Neural cell (in vitro differentiated cells): Measurements from ENCODE around the gene GFRA4. TPM values are rescaled to one million over a fixed set of nuclear protein-coding genes. Genes with fewer than 3 reads are reported as not detected.

Source experiments
- H2AFZ ChIP-seq: fragments of 200-600, 300-800 bp; sonication (generic), shearing (Covaris generic); 2 replicates; pipeline ENCODE4 v1.6.0; 2014; ENCODE audit warnings: low read depth, mild to moderate bottlenecking, antibody characterized with exemption, low read length, moderate library complexity
- H3F3A ChIP-seq: fragments of 200-600 bp; shearing (Covaris generic); 2 replicates; pipeline ENCODE4 v1.6.1; 2016; ENCODE audit warnings: mild to moderate bottlenecking, moderate library complexity, mixed read lengths, antibody characterized with exemption, low read length; ENCODE audit not compliant: insufficient read depth, poor library complexity, severe bottlenecking
- H3K27ac ChIP-seq: fragments of 200-600, 300-800 bp; sonication (generic), shearing (Covaris generic); 2 replicates; pipeline ENCODE4 v1.5.1; 2014; ENCODE audit warnings: mild to moderate bottlenecking, low read length, moderate library complexity
- H3K27me3 ChIP-seq: fragments of 300-800, 200-600 bp; sonication (generic), shearing (Covaris generic); 2 replicates; pipeline ENCODE4 v1.6.0; 2014; ENCODE audit warnings: mild to moderate bottlenecking, low read depth, low read length, moderate library complexity; ENCODE audit not compliant: insufficient read depth
- H3K36me3 ChIP-seq: fragments of 300-800, 200-600 bp; sonication (generic), shearing (Covaris generic); 2 replicates; pipeline ENCODE4 v1.5.1; 2014; ENCODE audit warnings: mild to moderate bottlenecking, antibody characterized with exemption, low read length, moderate library complexity; ENCODE audit not compliant: insufficient read depth
- H3K4me2 ChIP-seq: fragments of 300-800, 200-600 bp; sonication (generic), shearing (Covaris generic); 2 replicates; pipeline ENCODE4 v1.6.0; 2014; ENCODE audit warnings: mild to moderate bottlenecking, low read length
- H3K4me3 ChIP-seq: fragments of 300-800, 200-600 bp; sonication (generic), shearing (Covaris generic); 2 replicates; pipeline ENCODE4 v1.5.1; 2014; ENCODE audit warnings: mild to moderate bottlenecking, low read length, moderate library complexity
- H3K79me2 ChIP-seq: fragments of 200-600 bp; shearing (Covaris generic); replicated peaks from 2 replicates; pipeline ENCODE4 v1.6.0; 2014; ENCODE audit warnings: mild to moderate bottlenecking, low read length, moderate library complexity; ENCODE audit not compliant: insufficient read depth
- H3K9ac ChIP-seq: fragments of 300-800, 200-600 bp; sonication (generic), shearing (Covaris generic); 2 replicates; pipeline ENCODE4 v1.6.1; 2016; ENCODE audit warnings: mild to moderate bottlenecking, low read length, mixed read lengths
- H3K9me2 ChIP-seq: fragments of 200-600 bp; shearing (Covaris generic); 2 replicates; pipeline ENCODE4 v1.6.1; 2016; ENCODE audit warnings: mild to moderate bottlenecking, low read length, mixed read lengths; ENCODE audit not compliant: insufficient read depth
- H3K9me3 ChIP-seq: fragments of 200-600, 300-800 bp; sonication (generic), shearing (Covaris generic); 2 replicates; pipeline ENCODE4 v1.6.1; 2016; ENCODE audit warnings: mild to moderate bottlenecking, mixed run types, low read length, moderate library complexity, mixed read lengths
- H4K20me1 ChIP-seq: fragments of 200-600 bp; shearing (Covaris generic); 2 replicates; pipeline ENCODE4 v1.6.1; 2016; ENCODE audit warnings: mild to moderate bottlenecking, mixed run types; ENCODE audit not compliant: insufficient read depth
- EP300 ChIP-seq: fragments of 450-650 bp; conservative IDR thresholded peaks from 2 replicates; pipeline ENCODE4 v1.6.1; 2014; ENCODE audit warnings: antibody characterized with exemption, mild to moderate bottlenecking, moderate library complexity; ENCODE audit not compliant: poor library complexity, severe bottlenecking
- EZH2 ChIP-seq: fragments of 200-600, 300-800 bp; shearing (Covaris generic), sonication (generic); IDR thresholded peaks from 2 replicates; pipeline ENCODE4 v1.6.1; 2014; ENCODE audit warnings: antibody characterized with exemption, low read length, borderline replicate concordance, mild to moderate bottlenecking; ENCODE audit not compliant: insufficient read depth, poor library complexity, severe bottlenecking
- MXI1 ChIP-seq: fragments of 450-650 bp; conservative IDR thresholded peaks from 2 replicates; pipeline ENCODE4 v1.6.1; 2014; ENCODE audit warnings: antibody characterized with exemption, mild to moderate bottlenecking; ENCODE audit not compliant: poor library complexity, severe bottlenecking
- POLR2AphosphoS5 ChIP-seq: IDR thresholded peaks from 2 replicates; pipeline ENCODE4 v1.6.1; 2012
- RAD21 ChIP-seq: fragments of 450-650 bp; conservative IDR thresholded peaks from 2 replicates; pipeline ENCODE4 v1.6.1; 2014; ENCODE audit warnings: antibody characterized with exemption, mild to moderate bottlenecking, moderate library complexity
- SMC3 ChIP-seq: fragments of 450-650 bp; conservative IDR thresholded peaks from 2 replicates; pipeline ENCODE4 v1.6.1; 2014; ENCODE audit warnings: antibody characterized with exemption, mild to moderate bottlenecking, moderate library complexity; ENCODE audit not compliant: poor library complexity
- TAF1 ChIP-seq: IDR thresholded peaks from 2 replicates; pipeline ENCODE4 v1.6.1; 2012; ENCODE audit warnings: low read depth
- polyA plus RNA-seq: library from polyadenylated mRNA; depleted of rRNA; stranded (reverse); fragments of >200 nt; gene quantifications from 2 replicates; pipeline ENCODE4 v1.2.3, GENCODE V29; 2014
- TF ChIP-seq, protein P1 (sequence below): fragments of 450-650 bp; IDR thresholded peaks from 2 replicates; pipeline ENCODE4 v1.5.1; 2014; ENCODE audit warnings: antibody characterized with exemption, mild to moderate bottlenecking, moderate library complexity; ENCODE audit not compliant: poor library complexity, severe bottlenecking
- TF ChIP-seq, protein P2 (sequence below): IDR thresholded peaks from 2 replicates; pipeline ENCODE4 v1.6.1; 2012; ENCODE audit warnings: borderline replicate concordance

GFRA4 gene
- polyA plus RNA-seq, 1 donor from 2014 or later: not detected

DNA sequence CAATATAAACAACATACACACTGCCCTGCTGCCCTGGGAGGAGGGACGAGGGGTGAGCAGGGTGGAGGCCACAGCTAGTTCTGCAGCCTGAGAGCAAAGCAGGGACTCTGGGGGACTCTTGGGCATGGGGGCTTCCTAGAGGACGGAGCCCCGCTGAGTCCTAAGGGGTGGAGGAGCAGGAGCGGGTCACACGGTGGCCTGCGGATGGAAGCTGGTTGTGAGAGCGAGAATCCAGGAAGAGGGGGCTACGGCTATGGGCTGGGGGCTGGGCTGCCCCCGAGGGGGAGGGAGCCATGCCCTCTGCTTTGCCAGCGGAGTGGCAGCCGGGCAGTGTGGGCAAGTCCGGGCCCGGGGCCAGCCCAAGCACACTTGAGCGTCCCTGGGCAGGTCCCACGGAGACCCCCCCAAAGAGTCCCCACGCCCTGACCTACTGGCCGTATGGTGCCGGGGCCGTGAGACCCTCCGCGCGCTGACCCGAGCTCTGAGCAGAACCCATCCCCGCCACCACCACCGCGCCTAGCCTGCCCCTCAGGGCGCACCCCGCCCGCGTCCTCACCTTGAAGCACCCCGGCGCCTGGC is 18.2 kb upstream of the GFRA4 start:
- Histone ChIP-seq H3K4me3 (no peak overlapping the region), H3K9ac (no peak overlapping the region), H3K79me2 (no peaks in the 10 kb centered on the region), H2AFZ (no peak overlapping the region), H3K9me3 (no peaks in the 10 kb centered on the region), H3K4me2 (no peak overlapping the region), H3K9me2 (no peaks in the 10 kb centered on the region), H3K36me3 (no peaks in the 10 kb centered on the region), H4K20me1 (no peaks in the 10 kb centered on the region), H3K27ac (no peak overlapping the region), H3F3A (no peaks in the 10 kb centered on the region), H3K27me3 (peaks cover 17% of the 10 kb centered on the region)
- TF ChIP-seq, protein P1, sequence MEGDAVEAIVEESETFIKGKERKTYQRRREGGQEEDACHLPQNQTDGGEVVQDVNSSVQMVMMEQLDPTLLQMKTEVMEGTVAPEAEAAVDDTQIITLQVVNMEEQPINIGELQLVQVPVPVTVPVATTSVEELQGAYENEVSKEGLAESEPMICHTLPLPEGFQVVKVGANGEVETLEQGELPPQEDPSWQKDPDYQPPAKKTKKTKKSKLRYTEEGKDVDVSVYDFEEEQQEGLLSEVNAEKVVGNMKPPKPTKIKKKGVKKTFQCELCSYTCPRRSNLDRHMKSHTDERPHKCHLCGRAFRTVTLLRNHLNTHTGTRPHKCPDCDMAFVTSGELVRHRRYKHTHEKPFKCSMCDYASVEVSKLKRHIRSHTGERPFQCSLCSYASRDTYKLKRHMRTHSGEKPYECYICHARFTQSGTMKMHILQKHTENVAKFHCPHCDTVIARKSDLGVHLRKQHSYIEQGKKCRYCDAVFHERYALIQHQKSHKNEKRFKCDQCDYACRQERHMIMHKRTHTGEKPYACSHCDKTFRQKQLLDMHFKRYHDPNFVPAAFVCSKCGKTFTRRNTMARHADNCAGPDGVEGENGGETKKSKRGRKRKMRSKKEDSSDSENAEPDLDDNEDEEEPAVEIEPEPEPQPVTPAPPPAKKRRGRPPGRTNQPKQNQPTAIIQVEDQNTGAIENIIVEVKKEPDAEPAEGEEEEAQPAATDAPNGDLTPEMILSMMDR: no peak
- TF ChIP-seq EP300 (no peak), MXI1 (no peak), POLR2AphosphoS5 (no peak), RAD21 (no peak), TAF1 (no peak), SMC3 (no peak), EZH2 (no peak)
- TF ChIP-seq, protein P2, sequence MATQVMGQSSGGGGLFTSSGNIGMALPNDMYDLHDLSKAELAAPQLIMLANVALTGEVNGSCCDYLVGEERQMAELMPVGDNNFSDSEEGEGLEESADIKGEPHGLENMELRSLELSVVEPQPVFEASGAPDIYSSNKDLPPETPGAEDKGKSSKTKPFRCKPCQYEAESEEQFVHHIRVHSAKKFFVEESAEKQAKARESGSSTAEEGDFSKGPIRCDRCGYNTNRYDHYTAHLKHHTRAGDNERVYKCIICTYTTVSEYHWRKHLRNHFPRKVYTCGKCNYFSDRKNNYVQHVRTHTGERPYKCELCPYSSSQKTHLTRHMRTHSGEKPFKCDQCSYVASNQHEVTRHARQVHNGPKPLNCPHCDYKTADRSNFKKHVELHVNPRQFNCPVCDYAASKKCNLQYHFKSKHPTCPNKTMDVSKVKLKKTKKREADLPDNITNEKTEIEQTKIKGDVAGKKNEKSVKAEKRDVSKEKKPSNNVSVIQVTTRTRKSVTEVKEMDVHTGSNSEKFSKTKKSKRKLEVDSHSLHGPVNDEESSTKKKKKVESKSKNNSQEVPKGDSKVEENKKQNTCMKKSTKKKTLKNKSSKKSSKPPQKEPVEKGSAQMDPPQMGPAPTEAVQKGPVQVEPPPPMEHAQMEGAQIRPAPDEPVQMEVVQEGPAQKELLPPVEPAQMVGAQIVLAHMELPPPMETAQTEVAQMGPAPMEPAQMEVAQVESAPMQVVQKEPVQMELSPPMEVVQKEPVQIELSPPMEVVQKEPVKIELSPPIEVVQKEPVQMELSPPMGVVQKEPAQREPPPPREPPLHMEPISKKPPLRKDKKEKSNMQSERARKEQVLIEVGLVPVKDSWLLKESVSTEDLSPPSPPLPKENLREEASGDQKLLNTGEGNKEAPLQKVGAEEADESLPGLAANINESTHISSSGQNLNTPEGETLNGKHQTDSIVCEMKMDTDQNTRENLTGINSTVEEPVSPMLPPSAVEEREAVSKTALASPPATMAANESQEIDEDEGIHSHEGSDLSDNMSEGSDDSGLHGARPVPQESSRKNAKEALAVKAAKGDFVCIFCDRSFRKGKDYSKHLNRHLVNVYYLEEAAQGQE: no peak

DNA sequence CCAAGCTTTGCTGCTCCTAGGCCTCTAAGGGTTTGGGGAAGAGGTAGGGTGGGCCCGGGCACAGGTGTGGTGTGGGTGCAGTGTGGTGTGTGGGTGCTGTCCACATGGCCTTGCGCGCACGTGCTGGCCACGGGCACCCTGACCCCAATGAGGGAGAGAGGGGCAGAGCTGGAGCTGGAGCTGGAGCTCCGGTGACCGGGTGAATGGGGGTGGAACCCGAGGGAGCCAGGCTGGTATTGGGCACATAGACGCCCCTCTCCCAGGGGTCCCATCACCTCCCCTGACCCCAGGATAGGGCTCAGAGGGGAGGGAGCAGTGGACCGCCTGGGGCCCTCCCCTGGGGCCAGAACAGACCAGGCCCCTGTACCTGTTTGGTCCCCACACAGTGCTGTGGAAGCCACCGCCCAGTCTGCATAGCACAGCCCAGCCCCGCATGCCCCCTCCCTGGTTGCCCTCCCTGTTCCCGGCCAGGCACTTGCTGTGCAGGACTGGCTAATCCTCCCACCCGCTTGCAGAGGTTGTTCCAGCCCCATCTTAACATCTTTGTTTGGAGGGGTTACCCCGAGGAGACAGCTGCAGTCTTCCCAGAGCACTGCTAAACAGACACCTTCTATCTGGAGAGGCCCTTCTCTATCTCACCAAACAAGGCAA is 17.6 kb upstream of the GFRA4 start:
- Histone ChIP-seq H3K9me3 (no peaks in the 10 kb centered on the region), H3K79me2 (no peaks in the 10 kb centered on the region)

More for the DNA sequence above, 17.6 kb upstream of the GFRA4 start:
- H3F3A ChIP-seq: no peaks in the 10 kb centered on the region
- H3K9me2 ChIP-seq: no peaks in the 10 kb centered on the region
- H3K4me2 ChIP-seq: no peak overlapping the region
- TF ChIP-seq, protein P2: no peak
- TF ChIP-seq POLR2AphosphoS5 (no peak), EP300 (no peak), MXI1 (no peak), SMC3 (no peak), EZH2 (no peak), RAD21 (no peak), TAF1 (no peak)
- TF ChIP-seq, protein P1: no peak
- no peak overlapping the region for H3K9ac ChIP-seq
- no peak overlapping the region for H3K27ac ChIP-seq
- no peak overlapping the region for H3K4me3 ChIP-seq
- H4K20me1 ChIP-seq: no peaks in the 10 kb centered on the region
- H3K27me3 ChIP-seq: peaks cover 17% of the 10 kb centered on the region
- no peak overlapping the region for H2AFZ ChIP-seq
- H3K36me3 ChIP-seq: no peaks in the 10 kb centered on the region
